ENCODE measurements around the gene RPAP3.
"Not testable (repeated sequence)": the region's sequence is repeated elsewhere in the genome, so short reads cannot be mapped to it uniquely, and the experiment has no call there.

Gene RPAP3

DNA sequence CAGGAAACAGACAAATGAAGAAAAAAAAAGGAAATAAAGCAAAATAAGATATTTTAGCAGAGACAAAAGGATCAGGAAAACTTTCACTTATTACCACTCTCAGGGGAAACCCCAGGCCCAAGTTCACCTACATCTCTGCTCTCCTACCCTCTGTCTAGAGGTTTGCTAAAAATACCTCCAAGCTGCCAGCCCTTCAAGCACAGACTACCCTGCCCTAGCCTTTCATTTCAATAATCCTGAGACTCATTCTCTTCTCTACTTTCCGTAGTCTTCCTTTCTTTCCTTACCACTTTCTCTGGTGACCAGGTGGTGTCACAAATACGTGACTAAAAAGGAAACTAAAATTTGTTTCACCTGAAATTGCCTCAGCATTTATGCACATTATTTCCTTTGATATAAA lies 33.8 kb downstream of the RPAP3 start:
- DNase-seq = no peak

DNA sequence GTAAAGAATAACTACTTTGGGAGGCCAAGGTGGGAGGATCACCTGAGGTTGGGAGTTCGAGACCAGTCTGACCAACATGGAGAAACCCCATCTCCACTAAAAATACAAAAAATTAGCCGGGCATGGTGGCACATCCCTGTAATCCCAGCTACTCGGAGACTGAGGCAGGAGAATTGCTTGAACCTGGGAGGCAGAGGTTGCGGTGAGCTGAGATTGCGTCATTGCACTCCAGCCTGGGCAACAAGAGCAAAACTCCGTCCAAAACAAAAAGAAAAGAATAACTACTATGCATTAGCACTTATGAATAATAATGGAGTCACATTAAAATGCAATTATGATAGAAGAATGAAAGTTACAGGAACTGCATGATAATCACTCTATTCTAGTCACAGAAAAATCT lies 37.9 kb downstream of the RPAP3 start:
- DNase-seq = not testable (repeated sequence)

DNA sequence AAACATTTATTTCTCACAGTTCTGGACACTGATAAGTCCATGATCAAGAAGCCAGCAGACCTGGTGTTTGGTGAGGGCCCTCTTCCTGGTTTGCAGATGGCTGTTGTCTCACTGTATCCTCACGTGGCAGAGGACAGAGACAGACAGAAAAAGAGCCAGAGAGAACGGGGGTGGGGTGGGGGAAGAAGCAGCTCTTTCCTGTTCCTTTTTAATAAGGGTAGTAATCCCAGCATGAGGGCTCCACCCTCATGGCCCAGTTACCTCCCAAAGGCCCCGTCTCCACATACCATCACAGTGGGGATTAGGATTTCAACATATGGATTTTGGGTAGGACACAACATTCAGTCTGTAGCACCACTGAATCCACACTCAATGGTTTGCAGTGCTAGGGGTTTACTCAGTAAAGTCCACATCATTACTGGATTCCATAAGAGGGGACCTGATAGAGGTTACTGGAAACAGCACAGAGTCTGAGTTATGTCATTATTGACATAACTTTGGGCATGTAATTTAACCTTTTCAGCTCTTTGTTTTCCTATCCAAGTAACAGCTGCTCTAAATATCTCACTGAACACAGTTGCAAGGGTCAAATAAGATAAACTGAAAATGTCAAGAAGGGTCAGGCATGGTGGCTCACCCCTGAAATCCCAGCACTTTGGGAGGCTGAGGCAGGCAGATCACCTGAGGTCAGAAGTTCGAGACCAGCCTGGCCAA lies 53.2 kb downstream of the RPAP3 start:
- peak; percentile 65 to 81 (median 72) for DNase-seq

DNA sequence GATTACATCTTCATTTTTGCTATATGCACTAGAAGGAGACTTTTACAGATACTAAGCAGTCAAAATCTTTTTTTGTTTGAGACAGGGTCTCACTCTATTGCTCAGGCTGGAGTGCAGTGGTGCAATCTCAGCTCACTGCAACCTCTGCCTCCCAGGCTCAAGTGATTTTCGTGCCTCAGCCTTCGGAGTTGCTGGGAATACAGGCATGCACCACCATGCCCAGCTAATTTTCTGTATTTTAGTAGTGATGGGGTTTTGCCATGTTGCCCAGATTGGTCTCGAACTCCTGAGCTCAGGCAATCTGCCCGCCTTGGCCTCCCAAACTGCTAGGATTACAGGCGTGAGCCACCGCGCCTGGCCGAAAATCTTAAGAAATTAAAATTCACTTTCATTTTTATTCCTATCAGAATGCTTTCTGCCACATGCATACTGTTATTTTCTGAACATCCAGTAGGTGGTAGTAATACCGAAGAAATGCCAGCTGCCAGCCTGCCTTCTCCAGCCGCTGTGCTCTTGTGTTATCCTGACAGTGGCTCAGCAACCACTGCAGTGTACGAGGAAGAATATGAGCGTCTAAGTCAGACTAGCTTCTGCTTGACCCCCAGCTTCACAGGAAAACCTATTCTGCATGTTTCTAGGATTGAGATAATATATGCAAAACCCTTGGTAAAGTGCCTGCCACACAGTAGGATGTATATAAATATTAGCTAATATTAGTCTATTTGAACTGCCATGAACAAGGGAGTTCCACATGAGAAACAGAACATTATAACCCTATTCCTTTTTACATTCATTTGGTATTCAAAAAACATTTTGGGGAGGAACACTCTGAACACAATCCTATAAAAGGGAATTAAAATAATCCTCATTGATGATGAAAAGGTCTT lies 54.2 kb downstream of the RPAP3 start:
- DNase-seq = peak; percentile 76 to 89 (median 86)

DNA sequence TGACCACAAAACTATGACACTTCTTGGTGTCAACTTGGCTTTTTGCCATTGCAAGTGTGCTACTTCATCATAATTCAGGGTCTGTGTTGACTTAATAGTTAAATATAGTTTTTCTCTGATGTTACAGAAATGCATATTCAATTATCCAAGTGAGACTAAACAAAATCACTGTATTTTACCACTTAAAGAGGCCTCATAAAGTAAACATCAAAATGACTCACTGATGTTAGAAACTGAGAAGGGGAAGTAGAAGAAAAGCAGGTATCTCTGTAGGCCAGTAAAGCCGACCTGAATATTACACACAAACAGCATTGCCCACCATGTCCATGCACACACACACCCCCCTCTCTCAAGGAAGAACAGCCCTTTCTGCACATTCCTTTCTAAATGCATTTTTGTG lies 55.4 kb downstream of the RPAP3 start:
- peak in 2 of 4 experiments; percentile 7 to 15 for DNase-seq

DNA sequence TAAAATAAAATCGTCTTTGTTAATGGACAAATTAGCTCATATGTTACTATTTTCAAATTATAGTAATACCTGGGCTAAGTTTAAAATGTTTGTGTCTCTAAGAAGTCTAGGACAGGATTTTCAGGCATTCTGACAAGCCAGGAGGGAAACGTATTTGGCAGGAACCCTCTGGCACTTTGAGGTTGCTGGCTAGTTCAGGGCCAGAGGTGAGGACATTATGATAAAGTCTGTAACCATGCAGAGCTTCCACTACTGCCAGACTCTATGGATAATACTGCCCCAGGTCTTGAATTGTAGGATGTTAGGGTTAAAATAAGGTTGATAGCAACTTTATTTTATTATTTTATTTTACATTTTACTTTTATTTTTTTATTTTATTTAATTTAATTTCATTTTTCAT lies 56.4 kb downstream of the RPAP3 start:
- DNase-seq = no peak

DNA sequence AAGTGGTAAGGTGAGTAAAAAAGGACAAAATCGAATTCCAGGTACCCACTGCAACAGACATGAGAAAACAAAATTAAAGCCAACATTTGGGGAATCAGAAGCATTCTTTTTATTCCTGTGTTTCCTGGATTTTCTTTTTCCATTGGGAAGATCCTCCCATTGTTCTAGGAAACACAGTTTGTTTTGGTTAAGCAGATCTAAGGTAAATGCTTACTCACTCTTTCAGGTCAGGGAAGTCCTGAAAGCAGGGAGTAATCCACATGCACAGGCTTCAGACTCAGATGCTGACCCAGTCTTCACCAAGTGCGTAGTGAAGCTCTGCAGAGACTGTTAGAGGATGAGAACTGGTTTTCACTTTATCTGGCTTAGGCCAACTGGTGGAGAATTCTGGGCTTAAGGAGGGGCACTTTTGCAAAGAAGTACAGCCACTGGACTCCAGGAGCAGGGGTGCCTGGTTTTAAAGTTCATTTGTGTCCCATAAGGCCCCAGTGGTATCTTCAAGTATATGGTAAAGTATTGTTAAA lies 57.7 kb downstream of the RPAP3 start:
- no peak for DNase-seq

DNA sequence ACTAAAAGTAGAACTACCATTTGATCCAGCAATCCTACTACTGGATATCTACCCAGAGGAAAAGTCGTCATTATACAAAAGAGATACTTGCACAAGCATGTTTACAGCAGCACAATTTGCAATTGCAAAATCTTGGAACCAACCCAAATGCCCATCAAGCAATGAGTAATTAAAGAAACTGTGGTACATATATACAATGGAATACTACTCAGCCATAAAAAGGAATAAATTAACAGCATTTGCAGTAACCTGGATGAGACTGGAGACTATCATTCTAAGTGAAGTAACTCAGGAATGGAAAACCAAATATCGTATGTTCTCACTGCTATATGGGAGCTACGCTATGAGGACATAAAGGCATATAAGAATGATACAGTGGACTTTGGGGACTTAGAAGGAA lies 63.5 kb downstream of the RPAP3 start:
- DNase-seq = not testable (repeated sequence)

DNA sequence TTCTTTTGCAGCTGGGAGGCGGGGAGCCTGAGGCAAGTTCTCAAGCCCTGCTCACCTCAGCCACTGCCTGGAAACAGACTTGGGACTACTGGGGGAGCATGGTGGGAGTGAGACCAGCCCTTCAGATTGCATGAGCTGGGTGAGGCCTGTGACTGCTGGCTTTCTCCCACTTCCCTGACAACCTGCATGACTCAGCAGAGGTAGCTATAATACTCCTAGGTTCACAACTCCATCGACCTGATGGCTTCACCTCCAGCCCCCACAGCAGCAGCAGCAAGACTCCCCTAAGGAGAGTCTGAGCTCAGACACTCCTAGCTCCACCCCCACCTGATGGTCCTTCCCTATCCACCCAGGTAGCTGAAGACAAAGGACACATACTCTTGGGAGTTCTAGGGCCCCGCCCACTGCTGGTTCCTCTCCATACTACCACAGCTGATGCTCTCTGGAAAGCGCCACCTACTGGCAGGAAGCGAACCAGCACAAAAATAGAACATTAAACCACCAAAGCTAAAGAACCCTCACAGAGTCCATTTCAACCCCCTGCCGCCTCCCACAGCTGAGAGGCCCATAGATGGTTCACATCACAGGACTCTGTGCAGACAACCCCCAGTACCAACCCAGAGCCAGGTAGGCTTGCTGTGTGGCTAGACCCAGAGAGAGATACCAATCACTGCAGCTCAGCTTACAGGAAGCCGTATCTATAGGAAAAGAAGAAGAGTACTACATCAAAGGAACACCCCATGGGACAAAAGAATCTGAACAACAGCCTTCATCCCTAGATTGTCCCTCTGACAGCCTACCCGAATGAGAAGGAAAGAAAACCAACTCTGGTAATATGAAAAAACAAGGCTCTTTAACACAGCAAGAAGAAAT lies 68.7 kb downstream of the RPAP3 start:
- DNase-seq = peak; percentile 43 to 68 (median 56)

DNA sequence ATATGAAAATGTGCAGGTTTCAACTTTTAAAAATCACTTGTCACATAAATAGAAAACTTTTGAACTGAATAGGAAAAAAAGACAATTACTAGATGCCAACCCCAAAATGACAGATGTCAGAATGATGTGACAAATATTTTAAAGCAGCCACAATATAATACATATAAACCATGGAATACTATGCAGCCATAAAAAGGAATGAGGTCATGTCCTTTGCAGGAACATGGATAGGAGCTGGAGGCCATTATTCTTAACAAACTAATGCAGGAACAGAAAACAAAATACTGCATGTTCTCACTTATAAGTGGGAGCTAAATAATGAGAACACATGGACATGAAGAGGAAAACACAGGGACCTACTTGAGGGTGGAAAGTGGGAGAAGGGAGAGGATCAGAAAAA lies 70.1 kb downstream of the RPAP3 start:
- not testable (repeated sequence) for DNase-seq

DNA sequence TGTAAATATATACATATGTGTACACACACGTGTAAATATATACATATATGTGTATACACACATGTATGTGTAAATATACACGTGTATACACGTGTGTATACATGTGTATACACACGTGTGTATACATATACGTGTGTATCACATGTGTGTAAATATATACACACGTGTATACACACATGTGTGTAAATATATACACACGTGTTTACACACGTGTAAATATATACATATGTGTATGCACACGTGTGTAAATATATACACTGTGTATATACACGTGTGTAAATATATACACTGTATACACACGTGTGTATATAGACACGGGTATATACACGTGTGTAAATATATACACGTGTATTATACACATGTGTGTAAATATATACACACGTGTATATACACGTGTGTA lies 71.7 kb downstream of the RPAP3 start:
- DNase-seq = no peak

DNA sequence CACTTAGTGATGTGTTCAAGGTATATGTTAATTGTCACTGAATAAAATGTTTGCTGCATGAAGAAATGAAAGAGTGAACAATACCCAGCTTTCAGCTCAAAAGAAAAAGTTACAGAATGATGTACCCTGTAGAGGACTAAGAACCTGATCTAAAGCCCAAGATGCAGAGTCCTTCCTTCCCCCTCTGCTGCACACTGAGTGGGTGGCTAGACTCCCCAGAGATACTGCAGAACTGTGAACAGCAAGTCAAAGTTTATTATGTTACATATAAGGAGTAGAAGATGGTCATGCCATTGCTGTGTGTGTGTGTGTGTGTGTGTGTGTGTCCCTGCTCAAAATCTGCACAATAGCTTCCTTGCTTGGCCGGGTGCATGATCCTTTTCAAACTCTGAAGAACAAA lies 83.9 kb downstream of the RPAP3 start:
- DNase-seq = no peak

DNA sequence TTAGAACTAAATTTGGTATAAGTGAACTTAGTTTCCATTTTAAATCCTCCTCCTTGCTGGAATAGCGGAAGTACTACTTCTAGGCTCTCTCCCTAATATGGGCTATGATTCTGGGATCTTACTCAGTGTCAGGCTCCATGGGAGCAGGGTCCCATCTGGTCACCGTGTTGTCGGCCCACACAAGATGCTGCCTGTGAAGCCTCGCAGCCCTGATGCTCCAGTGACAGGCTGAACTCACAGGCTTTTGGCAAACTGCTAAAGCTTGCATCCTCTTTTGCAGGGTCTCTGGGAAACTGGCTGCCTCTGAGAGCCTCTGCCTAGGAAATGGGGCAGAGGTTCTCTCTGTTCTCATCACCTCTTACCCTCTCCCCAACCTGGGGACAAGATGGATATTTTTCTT lies 88.4 kb downstream of the RPAP3 start:
- DNase-seq = no peak

DNA sequence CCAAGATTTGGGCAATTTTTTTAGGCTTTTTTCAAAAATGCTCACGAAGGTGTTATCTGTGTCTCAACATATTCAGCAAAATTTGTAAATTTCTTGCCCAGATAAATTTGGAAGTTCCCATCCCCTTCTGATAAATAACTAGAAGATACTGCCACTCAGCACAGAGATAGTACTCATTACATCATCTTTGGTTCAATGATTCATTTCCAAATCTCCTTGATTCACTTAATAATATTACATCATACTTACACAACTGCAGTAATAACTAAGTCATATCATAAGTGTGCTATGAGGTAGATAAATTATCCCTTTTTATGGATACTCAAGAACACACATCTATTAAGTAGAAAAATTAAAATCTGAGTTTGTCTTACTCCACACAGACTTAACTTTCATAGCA lies 89.4 kb downstream of the RPAP3 start:
- no peak for DNase-seq

DNA sequence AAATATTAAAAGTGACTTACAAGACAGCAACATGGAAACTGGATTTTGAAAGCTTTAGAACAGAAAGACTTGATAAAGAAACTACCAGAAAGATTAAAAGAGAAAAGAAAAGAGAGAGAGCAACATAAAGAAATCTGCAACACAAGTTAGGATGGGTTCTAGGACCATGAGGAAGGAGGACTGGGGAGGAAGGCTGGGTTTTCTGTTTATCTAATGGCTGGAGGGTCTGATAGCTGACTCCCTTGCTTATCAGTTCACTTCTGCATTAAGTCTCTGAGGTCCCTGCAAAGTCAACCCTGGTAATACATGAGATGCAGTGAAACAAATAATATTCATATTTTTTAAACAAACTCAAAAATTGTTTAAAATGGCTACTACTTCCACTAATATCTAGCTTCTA lies 90.1 kb downstream of the RPAP3 start:
- DNase-seq = no peak

DNA sequence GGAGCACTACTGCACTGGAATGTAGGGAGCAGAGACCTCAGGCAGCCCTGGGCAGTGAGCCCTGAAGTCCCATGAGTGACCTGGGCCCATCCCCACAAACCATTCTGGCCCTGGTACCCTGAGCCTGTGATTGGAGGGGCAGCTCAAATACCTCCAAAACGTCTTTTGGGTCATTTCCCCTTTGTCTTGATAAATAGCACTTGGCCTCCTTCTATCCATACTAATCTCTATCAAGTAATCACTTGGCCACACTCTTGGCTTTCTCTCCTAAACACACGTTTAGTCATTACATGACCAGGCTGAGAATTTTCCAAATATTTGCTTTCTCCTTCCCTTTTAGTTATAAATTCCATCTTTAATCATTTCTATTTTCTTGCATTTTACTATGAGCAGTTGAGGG lies 91.3 kb downstream of the RPAP3 start:
- no peak for DNase-seq

DNA sequence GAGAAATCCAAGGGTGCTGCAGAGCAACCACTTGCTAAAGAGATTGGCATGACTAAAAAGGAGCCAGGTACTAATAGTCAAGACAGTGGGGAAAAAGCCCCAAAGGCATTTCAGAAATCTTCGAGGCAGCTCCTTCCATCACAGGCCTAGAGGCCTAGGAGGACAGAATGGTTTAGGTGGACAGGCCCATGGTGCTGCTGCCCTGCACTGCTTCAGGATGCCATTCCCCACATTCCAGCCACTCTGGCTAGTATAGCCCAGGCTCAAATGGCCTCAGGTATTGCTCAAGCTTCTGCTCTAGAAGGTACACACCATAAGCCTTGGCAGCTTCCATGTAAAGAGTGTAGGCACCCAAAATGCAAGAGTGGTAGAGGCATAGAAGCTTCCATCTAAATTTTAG lies 92.9 kb downstream of the RPAP3 start:
- no peak for DNase-seq

DNA sequence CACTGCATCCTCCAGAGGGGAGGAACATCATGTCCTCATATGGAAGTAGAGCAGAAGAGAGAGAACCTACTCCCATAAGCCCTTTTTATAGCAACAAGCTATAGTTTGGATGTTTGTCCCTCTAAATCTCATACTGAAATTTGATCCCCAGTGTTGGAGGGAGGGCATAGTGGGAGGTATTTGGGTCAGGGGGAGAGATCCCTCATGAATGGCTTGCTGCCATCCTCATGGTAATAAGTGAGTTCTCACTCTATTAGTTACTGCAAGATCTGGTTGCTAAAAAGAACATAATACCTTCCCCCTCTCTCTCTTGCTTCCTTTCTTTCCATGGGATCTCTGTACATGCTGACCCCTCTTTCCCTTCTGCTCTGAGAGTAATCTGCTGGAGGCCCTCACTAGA lies 93.9 kb downstream of the RPAP3 start:
- no peak for DNase-seq

All from suppressor macrophage (primary cell).